Thyroid gland (tissue), 4 donors: ENCODE results near the gene SYNPO2. TPM values are rescaled to one million over a fixed set of nuclear protein-coding genes. Genes with fewer than 3 reads are reported as not detected.

Experiments used
- DNase-seq, 2 donors: peaks; one replicate each; pipeline ENCODE4 v3.0.0-alpha.2; 2019
- H3K27ac ChIP-seq, 3 donors: fragments of 200-600 bp; sonication (generic); 1 replicate in 2 of 3; 2 replicates in 1 of 3; pipeline ENCODE4 v1.5.1; 2016 to 2019; ENCODE audit warnings: mild to moderate bottlenecking in 1 of 3, moderate library complexity in 1 of 3
- H3K27me3 ChIP-seq: fragments of 200-600 bp; sonication (generic); one replicate; pipeline ENCODE4 v1.5.1; 2019
- H3K36me3 ChIP-seq, 2 donors: fragments of 200-600 bp; sonication (generic); one replicate each; pipeline ENCODE4 v1.5.1; 2016 to 2019
- H3K4me1 ChIP-seq, 2 donors: fragments of 200-600 bp; sonication (generic); one replicate each; pipeline ENCODE4 v1.5.1; 2017 to 2019
- H3K4me3 ChIP-seq, 3 donors: fragments of 200-600 bp; sonication (generic); replicated peaks in 1 of 3; 1 replicate in 2 of 3; 2 replicates in 1 of 3; pipeline ENCODE4 v1.5.1; 2016; ENCODE audit warnings: mild to moderate bottlenecking in 1 of 3
- H3K9me3 ChIP-seq: fragments of 200-600 bp; sonication (generic); one replicate; pipeline ENCODE4 v1.5.1; 2017
- CTCF ChIP-seq, 6 experiments: fragments of 200-600 bp in 3 of 6; fragments of 450-650 bp in 3 of 6; sonication (generic) in 3 of 6; IDR thresholded peaks; one replicate each; pipeline ENCODE4 v1.5.1; 2016 to 2019; ENCODE audit warnings: antibody characterized with exemption in 6 of 6, mild to moderate bottlenecking in 2 of 6, inconsistent platforms in 1 of 6, moderate library complexity in 1 of 6
- POLR2A ChIP-seq, 2 donors: fragments of 450-650 bp; IDR thresholded peaks; one replicate each; pipeline ENCODE4 v1.6.1; 2017; ENCODE audit warnings: antibody characterized with exemption in 2 of 2, mild to moderate bottlenecking in 2 of 2, moderate library complexity in 1 of 2
- WGBS, 2 donors: methylation state at CpG; one replicate each; pipeline ENCODE4 v1.1.5; 2017; 5-methylcytosine and 5-hydroxymethylcytosine counted together
- intact Hi-C: fragments of 100-400 bp; cut with DNase I; formaldehyde crosslinking; loops from one replicate; pipeline ENCODE4 v1.15.1; 2023
- total RNA-seq, 4 donors: library from RNA; depleted of rRNA; stranded (reverse); fragments of >200 nt; gene quantifications; one replicate each; pipeline ENCODE4 v1.2.3, GENCODE V29; 2016

Gene SYNPO2
- total RNA-seq, 4 donors from 2014 or later: 11.4 to 37.8 (median 23.8) TPM

DNA sequence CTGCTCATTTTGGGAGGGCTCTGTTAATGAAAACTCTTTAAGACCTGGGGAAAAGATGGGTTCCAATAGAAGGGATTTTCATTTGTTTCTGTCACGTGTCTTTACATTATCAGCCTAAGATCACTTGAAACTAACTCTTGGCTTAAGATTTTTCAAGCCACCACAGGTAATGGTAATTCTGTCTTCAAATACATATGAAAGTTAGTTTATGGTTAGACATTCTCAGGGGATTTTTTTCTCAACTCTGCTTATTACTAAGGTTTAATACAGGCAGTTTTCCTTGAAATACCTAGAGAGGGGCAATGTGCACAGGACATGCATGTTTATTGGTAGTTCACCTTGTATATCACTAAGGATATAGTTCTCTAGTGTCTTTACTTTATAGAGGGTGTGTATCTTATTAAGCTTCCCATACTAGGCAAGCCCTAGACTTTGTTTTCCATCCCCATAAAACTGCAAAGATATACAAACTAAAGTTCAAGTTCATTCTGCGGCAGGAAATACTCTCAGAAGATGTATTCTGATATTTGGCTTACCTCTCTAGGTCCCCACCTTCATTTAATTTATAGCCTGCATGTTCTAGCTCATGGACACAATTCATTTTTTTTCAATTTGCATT, 208.7 kb downstream of the SYNPO2 start:
- Histone ChIP-seq H3K4me3 (no peak overlapping the region), H3K4me1 (no peaks in the 10 kb centered on the region), H3K27ac (no peak overlapping the region), H3K36me3 (no peaks in the 10 kb centered on the region), H3K9me3 (no peaks in the 10 kb centered on the region), H3K27me3 (no peaks in the 10 kb centered on the region)
- intact Hi-C loops: no loop called here
- no peak for DNase-seq
- no peak for TF ChIP-seq CTCF (IDR thresholded peaks at IDR 0.05)
- 90 to 95% methylated on average over 2 of the region's 2 CpGs for WGBS, 2 donors

GRCh38 chr4:119098306-119098705, 209.7 kb downstream of the SYNPO2 start:
- Histone ChIP-seq H3K9me3 (no peaks in the 10 kb centered on the region), H3K4me1 (no peaks in the 10 kb centered on the region), H3K4me3 (no peak overlapping the region), H3K27me3 (no peaks in the 10 kb centered on the region), H3K36me3 (no peaks in the 10 kb centered on the region), H3K27ac (no peak overlapping the region)
- 90 to 95% methylated on average over 1 of the region's 1 CpG for WGBS, 2 donors
- intact Hi-C loops: no loop called here
- DNase-seq: no peak
- no peak for TF ChIP-seq POLR2A (IDR thresholded peaks at IDR 0.05)
- TF ChIP-seq CTCF (IDR thresholded peaks at IDR 0.05): no peak

GRCh38 chr4:119099227-119099810, 210.7 kb downstream of the SYNPO2 start:
- 38 to 66% methylated on average over 1 of the region's 1 CpG for WGBS, 2 donors
- H3K27ac ChIP-seq: peak overlapping the region in 1 of 3 donors; percentile 8
- H3K4me1 ChIP-seq: no peaks in the 10 kb centered on the region
- intact Hi-C loops: no loop called here
- H3K9me3 ChIP-seq: no peaks in the 10 kb centered on the region
- H3K36me3 ChIP-seq: no peaks in the 10 kb centered on the region
- H3K27me3 ChIP-seq: no peaks in the 10 kb centered on the region
- no peak for DNase-seq
- no peak for TF ChIP-seq POLR2A (IDR thresholded peaks at IDR 0.05)
- TF ChIP-seq CTCF (IDR thresholded peaks at IDR 0.05): no peak
- no peak overlapping the region for H3K4me3 ChIP-seq

GRCh38 chr4:119100655-119101054, 212.0 kb downstream of the SYNPO2 start:
- H3K4me1 ChIP-seq: no peaks in the 10 kb centered on the region
- TF ChIP-seq CTCF (IDR thresholded peaks at IDR 0.05) (no peak), POLR2A (IDR thresholded peaks at IDR 0.05) (no peak)
- no peak overlapping the region for H3K4me3 ChIP-seq
- 0 to 34% methylated on average over 1 of the region's 1 CpG for WGBS, 2 donors
- intact Hi-C loops: no loop called here
- H3K36me3 ChIP-seq: no peaks in the 10 kb centered on the region
- H3K27ac ChIP-seq: no peak overlapping the region
- DNase-seq: no peak
- H3K9me3 ChIP-seq: no peaks in the 10 kb centered on the region
- H3K27me3 ChIP-seq: no peaks in the 10 kb centered on the region

- Histone ChIP-seq H3K36me3 (no peaks in the 10 kb centered on the region), H3K27me3 (no peaks in the 10 kb centered on the region), H3K4me1 (no peaks in the 10 kb centered on the region), H3K9me3 (no peaks in the 10 kb centered on the region), H3K27ac (peak overlapping the region in 1 of 3 donors; percentile 28), H3K4me3 (no peak overlapping the region)
- intact Hi-C loops: no loop called here
- no peak for DNase-seq
- no peak for TF ChIP-seq CTCF (IDR thresholded peaks at IDR 0.05)
- TF ChIP-seq POLR2A (IDR thresholded peaks at IDR 0.05): no peak
- 57 to 75% methylated on average over 2 of the region's 2 CpGs for WGBS, 2 donors
These were observed 214.6 kb downstream of the SYNPO2 start for GRCh38 chr4:119103263-119103662.
